ENCODE measurements around the gene SLC8B1.

SLC8B1 gene

GRCh38 chr12:113292091-113292490 lies 42.8 kb downstream of the SLC8B1 start:
- no peak for DNase-seq

- DNase-seq: no peak
Observed at GRCh38 chr12:113291586-113291985, 43.3 kb downstream of the SLC8B1 start.

GRCh38 chr12:113290506-113290905 lies 44.4 kb downstream of the SLC8B1 start:
- no peak for DNase-seq

GRCh38 chr12:113289361-113289760 lies 45.5 kb downstream of the SLC8B1 start:
- DNase-seq: no peak

GRCh38 chr12:113287899-113288282 lies 47.0 kb downstream of the SLC8B1 start:
- no peak for DNase-seq

GRCh38 chr12:113287146-113287898 lies 47.6 kb downstream of the SLC8B1 start:
- no peak for DNase-seq

- DNase-seq: no peak
Observed at GRCh38 chr12:113286712-113287111, 48.2 kb downstream of the SLC8B1 start.

DNA sequence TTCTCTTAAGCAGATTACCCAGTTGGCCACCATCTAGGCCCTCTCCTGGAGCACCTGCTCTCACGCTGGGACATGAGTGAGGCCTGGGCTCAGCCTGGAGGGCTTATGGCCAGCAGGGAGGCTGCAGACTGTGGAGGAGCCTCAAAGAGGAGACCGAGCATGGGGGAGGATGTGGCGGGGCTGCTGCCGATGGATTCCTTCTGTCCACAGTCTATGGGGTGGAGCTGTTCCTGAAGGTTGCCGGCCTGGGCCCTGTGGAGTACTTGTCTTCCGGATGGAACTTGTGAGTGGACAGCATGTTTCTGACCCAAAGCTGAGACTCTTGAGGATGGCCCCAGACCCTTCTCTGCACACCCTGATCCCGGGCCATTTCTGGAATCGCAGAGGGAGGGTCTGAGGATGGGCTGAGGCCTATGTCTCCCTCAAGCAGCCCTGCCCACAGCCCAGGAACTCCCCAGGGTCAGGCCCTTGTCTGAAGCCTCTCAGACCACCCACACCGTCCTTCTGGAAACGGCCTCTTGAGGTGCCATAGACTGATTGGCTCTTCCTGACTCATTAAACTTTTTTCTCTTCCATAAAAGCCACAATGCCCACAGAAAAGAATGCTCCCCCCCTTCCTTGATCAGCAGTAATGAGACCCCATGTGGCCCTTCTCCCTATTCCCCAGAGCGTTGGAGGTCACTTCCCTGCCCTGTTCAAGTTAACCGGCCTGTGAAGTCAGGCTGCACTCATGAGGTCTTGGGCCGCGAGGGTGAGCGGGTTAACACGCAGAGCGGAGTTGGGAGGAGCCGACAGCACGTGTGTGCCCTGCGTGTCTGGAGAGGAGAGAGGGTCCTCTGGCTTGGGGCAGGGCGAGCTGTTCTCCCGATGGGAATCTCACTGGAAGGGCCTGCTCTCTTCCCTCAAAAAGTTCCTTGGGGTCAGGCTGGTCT lies 49.0 kb downstream of the SLC8B1 start:
- DNase-seq: no peak

DNA sequence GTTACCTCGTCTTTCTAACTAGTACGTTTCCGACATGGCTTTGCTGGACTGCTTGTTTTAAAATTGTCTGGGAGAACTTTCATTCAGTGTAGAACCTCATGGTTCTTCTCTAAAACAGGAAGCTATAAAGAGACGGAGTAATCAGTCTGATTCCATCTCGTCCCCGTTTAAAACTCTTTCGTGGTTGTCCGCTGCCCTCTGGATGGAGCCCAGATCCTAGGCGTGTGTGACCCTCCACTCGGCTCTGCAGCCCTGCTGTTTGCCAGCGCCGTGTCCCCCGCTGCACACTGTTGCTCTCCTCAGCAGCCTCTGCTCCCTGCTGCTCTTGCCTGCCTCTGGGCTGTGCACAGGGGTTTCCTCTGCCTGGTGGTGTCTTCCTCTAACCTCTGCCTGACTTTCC lies 50.2 kb downstream of the SLC8B1 start:
- no peak for DNase-seq

DNA sequence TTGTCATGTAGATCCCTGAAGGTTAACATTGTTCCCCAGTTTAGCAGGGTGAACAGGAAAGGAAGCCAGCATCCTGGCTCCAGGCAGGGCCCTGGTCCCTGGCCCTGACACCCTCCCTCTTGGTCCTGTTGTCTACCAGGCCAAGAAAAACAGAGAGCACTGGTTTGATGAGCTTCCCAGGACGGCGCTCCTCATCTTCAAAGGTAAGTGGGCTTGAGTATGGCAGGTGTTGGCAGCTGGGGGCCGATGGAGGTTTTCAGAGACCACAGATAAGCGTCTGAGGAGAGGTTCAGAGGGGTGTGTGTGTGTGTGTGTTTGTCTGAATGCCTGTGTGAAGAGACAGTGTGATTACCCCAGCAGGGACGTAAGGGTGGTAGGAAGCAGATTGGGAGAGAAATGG lies 56.3 kb downstream of the SLC8B1 start:
- no peak for DNase-seq

- DNase-seq: no peak
Observed at GRCh38 chr12:113278141-113278540, 56.8 kb downstream of the SLC8B1 start.

DNA sequence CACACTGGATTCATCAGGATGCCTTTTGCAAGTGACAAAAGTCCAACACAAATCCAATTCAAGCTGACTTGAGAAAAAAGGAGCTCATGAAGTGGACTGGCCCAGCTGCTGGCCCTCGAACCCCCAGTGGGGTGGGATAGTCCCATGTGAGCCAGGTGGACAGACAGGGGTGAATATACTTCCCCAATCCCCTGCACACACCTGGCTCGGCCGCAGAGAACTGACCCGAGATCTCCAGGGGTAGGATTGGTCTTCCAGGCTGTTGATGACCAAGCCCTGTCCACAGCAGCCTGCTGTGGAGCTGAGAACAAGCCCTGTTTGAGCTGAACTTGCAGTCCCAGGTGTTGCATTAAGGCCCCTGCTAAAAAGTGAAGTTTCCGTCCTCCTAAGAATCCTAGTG lies 57.4 kb downstream of the SLC8B1 start:
- no peak for DNase-seq

- no peak for DNase-seq
Observed at GRCh38 chr12:113276946-113277500, 57.9 kb downstream of the SLC8B1 start.

GRCh38 chr12:113276306-113276705 lies 58.6 kb downstream of the SLC8B1 start:
- no peak for DNase-seq

DNA sequence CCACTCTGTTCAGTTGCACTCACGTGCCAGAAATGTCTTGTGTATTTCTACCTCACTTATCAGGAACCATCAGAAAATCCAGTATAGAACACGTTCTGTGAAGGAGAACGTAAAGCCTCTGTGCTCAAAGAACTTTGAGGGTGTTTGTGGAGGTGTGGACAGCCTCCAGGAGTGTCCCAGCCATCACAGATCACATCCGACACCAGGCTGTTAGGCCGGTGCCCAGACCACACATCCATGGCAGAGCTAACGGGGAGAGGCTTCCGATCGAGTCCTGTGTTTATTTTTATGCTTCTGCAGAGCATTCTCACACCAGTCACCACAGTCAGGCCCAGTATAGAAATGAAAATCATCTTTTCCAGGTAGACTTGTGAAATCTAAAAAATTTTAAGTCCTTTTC lies 60.1 kb downstream of the SLC8B1 start:
- no peak for DNase-seq

DNA sequence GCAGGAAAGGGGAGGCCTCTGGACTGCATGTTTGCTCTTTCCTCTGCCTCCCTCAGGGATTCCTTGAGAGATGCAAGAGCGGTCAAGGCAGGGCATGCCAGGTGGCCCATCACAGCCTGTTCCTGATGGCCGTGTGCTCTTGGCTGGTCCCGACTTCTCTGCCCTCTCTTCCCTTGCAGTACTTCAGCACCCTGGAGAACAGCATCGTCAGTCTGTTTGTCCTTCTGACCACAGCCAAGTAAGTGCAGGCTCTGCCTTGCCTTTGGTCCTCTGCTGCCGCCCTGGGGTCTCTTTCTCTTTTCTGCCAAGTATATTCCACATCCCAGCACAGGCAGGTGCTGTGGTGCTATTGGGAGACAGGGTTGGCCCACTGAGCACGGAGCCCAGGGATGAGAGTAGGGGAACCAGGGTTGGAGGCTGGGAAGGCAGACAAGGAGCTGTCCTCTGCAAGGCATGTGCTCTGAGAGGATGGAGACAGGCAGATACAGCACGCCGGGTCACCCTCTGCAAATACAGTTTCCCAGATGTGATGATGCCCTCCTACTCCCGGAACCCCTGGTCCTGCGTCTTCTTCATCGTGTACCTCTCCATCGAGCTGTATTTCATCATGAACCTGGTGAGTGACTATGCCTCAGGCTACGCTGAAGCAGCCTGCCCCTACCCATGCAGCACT lies 61.7 kb downstream of the SLC8B1 start:
- DNase-seq: no peak

GRCh38 chr12:113271853-113272561 lies 62.9 kb downstream of the SLC8B1 start:
- DNase-seq: no peak

- DNase-seq: no peak
Observed at GRCh38 chr12:113271466-113271852, 63.5 kb downstream of the SLC8B1 start.

DNA sequence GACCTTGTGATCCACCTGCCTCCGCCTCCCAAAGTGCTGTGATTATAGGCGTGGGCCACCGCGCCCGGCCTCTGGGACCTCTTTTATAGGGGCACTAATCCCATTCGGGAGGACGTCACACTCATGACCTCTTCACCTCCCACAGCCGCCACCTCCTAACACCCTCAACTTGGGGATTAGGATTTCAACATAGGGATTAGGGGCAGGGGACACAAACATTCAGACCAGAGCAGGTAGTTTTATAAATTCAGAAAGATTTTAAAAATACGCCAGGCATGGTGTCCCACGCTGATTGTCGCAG lies 64.2 kb downstream of the SLC8B1 start:
- no peak for DNase-seq

DNA sequence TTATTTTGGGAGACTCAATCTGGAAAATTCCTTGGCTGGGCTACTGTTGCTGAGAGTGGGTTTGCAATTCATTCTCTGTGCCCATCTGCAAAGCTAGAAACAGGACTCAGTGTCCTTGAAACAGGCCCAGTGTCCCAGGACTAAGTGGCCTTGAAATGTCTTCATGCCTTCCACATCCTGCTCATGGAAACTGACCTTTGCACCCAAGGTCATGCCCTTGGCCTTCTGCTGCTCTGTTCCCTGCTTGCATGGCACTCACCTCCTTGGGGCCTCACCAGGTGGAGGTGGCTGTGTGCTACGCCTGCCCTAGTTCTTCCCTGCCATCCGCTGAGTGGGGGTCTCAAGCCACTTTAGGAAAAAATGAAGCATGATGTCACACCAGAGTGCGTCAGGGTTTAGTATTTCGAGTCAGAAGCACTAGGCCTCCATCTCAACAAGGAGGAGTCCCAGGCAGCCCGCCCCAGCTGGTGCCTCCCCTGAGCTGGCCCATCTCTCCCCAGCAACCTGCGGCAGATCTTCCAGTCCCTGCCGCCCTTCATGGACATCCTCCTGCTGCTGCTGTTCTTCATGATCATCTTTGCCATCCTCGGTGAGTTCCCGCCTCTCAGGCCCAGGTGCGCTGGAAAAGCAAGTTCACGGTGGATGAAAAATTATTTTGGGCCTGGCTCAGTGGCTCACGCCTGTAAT lies 65.5 kb downstream of the SLC8B1 start:
- DNase-seq: no peak

DNA sequence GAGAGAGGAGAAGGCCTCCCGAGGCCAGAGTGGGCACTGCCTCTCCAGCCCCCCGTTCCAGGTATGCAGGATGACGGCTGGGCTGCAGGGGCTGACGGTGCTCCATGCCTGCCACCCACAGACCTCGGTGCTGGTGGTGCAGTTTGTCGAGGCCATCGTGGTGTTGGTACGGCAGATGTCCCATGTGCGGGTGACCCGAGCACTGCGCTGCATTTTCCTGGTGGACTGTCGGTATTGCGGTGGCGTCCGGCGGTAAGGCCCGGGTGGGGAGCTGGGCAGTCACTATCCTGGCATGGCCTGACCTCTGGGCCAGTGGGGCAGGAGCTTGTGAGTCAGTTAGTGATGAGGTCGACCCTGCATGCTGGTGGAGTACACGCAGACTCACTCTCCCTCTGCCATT lies 66.3 kb downstream of the SLC8B1 start:
- no peak for DNase-seq

DNA sequence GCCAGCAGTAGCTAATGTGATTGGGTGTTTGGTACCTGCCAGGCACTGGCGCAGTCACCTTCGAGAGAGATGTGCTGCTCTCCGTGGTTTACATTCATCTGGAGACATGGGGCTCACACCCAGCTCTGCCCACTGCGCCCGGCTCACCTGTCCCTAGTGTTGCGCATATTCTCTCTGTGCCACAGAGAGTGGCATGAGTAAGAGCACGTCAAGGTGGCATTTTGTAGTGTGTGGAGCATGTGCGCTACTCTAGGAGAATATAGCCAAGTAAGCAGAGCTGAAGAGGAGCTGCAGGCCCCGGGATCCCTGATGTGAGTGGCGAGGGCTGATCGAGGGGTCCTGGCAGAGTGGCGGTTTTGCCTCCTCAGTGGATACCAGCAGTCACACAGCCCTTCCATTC lies 66.8 kb downstream of the SLC8B1 start:
- DNase-seq: no peak

Measured in cortex of kidney (tissue), 1 donor.